Measurements from ENCODE around the gene ZNF367.

GRCh38 chr9:96447406-96447805, 29.2 kb upstream of the ZNF367 start:
- no peak for TF ChIP-seq EP300 (IDR thresholded peaks at IDR 0.05)
- TF ChIP-seq CTCF (IDR thresholded peaks at IDR 0.05) = no peak
- no peak for TF ChIP-seq POLR2A (IDR thresholded peaks at IDR 0.05)

Data from sigmoid colon (tissue), 4 donors.